GM10847 (cell line): ENCODE measurements around the gene EFEMP1.

Source experiments
- POLR2A ChIP-seq: IDR thresholded peaks from 2 replicates; pipeline ENCODE4 v1.6.1; 2011; ENCODE audit not compliant: insufficient read length; ENCODE audit errors: extremely low read depth

EFEMP1 gene

GRCh38 chr2:55917117-55917516 lies 6.5 kb downstream of the EFEMP1 start:
- TF ChIP-seq POLR2A, result no peak

- TF ChIP-seq POLR2A, result no peak
These were observed 7.0 kb downstream of the EFEMP1 start for GRCh38 chr2:55916473-55917049.

DNA sequence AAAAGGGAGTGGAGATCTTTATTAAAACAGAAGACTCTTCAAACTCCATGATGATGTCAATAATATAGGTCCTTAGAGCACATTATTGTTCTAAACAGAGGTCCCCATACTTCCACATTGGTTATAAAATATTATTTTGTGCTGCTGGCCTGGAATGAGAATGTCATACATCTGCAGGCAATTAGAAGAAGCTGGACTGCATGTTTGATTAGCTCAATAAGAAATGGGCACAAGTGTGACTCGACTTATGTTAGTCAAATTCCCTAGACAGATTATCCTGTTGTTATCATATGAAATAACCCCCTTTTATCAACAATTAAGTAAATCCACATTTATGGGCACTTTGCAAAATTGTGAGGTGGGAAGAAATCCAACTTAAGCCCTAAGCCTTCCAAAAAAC lies 8.8 kb downstream of the EFEMP1 start:
- no peak for TF ChIP-seq POLR2A

DNA sequence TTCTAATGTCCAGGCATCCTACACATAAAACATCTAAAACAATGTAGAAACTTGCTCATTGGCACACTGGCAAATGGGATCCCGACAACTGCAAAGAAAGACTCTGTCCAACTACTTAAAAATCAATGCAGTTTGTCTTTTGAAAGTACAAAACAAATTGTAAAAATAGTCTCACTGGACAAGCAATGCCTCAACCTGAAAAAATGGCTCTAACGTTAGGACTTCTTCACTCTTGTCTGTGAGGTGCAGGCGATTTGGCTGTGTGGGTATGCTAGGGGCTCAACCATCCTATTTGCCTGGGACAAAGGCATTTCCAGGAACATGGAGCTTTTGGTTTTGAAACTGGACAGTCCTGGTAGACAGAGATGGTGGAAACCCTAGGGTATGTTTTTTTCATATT lies 10.7 kb downstream of the EFEMP1 start:
- TF ChIP-seq POLR2A, result no peak

DNA sequence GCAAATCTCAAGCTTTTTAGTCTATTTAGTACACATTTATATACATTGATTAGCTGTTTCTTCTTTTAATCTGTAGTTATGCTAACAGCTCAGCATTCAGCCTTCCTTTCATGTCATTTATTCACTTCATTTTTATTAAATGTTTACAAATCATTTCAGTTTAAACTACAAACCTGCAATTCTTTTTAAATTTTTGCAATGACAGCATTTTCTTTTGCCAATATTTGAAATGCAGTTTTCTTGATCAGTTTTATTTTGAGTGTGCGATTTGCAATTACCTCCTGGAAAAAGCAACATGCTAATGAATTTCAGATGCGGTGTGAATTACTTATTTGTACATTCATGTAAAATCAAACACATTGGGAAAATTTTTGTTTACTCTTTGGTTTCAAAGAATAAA lies 13.5 kb downstream of the EFEMP1 start:
- no peak for TF ChIP-seq POLR2A

- TF ChIP-seq POLR2A, result no peak
These were observed 15.9 kb downstream of the EFEMP1 start for GRCh38 chr2:55907686-55908085.

GRCh38 chr2:55906993-55907392 lies 16.6 kb downstream of the EFEMP1 start:
- no peak for TF ChIP-seq POLR2A

GRCh38 chr2:55903727-55904126 lies 19.9 kb downstream of the EFEMP1 start:
- no peak for TF ChIP-seq POLR2A

- no peak for TF ChIP-seq POLR2A
These were observed 20.6 kb downstream of the EFEMP1 start for GRCh38 chr2:55902971-55903370.

GRCh38 chr2:55902429-55902828 lies 21.2 kb downstream of the EFEMP1 start:
- no peak for TF ChIP-seq POLR2A

DNA sequence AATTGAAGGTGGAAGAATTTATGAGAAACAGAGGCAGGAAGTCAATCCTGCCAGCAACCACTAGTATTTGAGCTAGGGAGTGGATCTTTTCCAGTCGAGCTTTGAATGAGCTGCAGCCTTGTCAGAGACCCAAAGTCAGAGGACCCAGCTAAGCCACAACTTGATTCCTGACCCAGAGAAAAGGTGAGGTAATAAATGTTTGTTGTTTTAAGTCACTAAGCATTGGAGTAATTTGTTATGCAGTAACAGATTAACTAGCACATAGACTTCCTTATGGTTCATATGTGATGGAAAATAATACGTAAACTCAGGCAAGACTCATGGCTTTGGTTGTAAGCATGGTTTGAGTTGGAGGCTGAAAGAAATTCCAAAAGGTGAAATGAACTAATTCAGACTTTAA lies 21.6 kb downstream of the EFEMP1 start:
- TF ChIP-seq POLR2A, result no peak

- TF ChIP-seq POLR2A, result no peak
These were observed 22.3 kb downstream of the EFEMP1 start for GRCh38 chr2:55901322-55901721.

DNA sequence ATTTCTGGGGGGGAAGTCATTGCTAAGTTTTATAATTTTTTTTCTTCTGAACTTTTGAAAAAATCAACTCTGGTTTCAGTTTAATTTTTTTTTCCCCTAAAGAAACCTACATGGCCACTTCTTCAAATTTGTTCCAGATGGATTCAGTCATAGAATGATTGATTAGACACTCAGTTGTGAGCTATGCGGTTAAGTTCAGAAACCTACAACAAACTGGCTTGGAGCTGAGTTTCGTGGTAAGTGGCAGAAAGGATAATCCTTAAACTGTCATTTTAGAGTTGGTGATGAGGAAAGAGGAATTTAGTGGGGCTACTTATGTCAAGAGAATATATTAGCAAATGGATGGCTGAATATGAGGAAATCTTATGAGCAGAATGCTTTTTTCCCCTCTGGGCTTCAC lies 23.7 kb downstream of the EFEMP1 start:
- TF ChIP-seq POLR2A, result no peak

DNA sequence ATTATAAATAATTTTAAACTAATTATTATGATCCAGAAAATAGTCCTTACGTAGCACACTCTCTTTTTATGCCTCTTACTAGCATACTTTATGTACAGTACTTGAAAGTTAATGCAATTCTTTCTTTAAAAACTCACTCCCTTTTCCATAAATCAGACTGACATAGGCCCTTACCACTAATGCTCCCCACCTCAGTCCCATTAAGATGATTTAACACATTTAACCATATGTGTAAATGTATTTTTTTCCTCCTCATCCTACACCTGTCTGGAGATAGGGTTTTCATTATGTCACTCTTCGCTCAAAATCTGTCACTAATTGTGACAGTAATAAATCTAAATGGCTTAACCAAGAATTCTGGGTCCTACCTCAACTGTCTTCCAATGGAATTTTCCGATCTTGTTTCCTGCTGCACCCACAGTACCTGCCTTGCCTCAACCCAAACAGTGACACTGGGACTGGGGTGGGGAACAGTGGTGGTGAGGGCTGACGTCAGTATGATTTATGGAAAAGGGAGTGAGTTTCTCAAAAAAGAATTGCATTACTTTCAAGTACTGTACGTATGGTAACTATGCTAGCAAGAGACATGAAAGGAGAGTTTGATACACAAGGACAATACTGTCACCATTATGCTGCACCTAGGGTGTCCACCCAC lies 25.1 kb downstream of the EFEMP1 start:
- TF ChIP-seq POLR2A, result no peak

GRCh38 chr2:55896633-55897032 lies 26.9 kb downstream of the EFEMP1 start:
- no peak for TF ChIP-seq POLR2A

DNA sequence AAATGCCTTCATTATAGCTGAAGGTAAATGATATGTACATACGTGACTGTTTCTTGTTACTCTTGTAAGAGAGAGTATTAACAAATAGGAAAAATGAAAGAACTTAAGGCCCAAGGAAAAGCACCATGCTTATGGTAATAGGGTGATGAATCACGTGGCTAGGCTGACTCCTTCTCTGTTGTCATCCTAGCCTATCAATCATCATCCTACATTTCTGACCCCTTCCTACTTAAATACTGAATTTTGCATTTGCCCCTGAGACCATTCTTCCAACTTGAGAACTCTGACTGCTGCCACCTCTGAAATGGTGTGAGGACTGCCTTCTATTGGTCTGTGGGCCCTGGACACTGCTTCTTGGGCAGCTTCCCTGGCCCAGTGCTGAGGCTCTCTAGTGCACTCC lies 28.9 kb downstream of the EFEMP1 start:
- no peak for TF ChIP-seq POLR2A

DNA sequence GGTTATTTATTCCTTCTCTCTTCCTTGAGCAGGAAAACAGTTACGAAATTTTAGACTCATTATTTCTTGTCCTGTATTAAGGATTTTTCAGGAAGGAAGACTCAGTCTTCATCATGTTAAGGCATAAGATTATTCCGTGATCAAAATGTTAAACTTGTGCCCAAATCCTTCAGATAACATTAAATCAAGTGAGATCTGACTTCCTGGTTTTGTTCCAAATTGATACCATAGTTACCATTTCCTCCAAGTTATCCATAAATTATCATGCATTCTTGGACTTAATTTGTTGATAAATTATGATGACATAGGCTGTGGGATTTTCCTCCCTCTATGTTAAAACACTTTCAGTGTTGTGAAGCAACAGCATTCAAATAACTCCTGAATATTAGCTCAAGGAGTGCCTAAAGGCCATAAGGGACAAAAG lies 31.9 kb downstream of the EFEMP1 start:
- no peak for TF ChIP-seq POLR2A
